SK-N-MC (cell line): Measurements from ENCODE around the gene SHROOM2.

Experiments used
- EZH2 ChIP-seq: fragments of 200-600 bp; sonication (generic); IDR thresholded peaks from one replicate; pipeline ENCODE4 v1.6.1; 2017; ENCODE audit warnings: antibody characterized with exemption
- POLR2AphosphoS5 ChIP-seq: IDR thresholded peaks from 2 replicates; pipeline ENCODE4 v1.6.1; 2012; ENCODE audit warnings: mild to moderate bottlenecking, low read depth, low read length, borderline replicate concordance

- TF ChIP-seq POLR2AphosphoS5 (no peak), EZH2 (no peak)
These were observed 131.6 kb downstream of the SHROOM2 start for GRCh38 chrX:9917861-9918260.
